ELR (cell line): ENCODE measurements around the gene APOBEC3H.
"Not testable (repeated sequence)": the region's sequence is repeated elsewhere in the genome, so short reads cannot be mapped to it uniquely, and the experiment has no call there.

Experiments
- DNase-seq: peaks from one replicate; pipeline ENCODE4 v3.0.0-alpha.2; 2015; ENCODE audit warnings: low read depth

APOBEC3H gene

DNA sequence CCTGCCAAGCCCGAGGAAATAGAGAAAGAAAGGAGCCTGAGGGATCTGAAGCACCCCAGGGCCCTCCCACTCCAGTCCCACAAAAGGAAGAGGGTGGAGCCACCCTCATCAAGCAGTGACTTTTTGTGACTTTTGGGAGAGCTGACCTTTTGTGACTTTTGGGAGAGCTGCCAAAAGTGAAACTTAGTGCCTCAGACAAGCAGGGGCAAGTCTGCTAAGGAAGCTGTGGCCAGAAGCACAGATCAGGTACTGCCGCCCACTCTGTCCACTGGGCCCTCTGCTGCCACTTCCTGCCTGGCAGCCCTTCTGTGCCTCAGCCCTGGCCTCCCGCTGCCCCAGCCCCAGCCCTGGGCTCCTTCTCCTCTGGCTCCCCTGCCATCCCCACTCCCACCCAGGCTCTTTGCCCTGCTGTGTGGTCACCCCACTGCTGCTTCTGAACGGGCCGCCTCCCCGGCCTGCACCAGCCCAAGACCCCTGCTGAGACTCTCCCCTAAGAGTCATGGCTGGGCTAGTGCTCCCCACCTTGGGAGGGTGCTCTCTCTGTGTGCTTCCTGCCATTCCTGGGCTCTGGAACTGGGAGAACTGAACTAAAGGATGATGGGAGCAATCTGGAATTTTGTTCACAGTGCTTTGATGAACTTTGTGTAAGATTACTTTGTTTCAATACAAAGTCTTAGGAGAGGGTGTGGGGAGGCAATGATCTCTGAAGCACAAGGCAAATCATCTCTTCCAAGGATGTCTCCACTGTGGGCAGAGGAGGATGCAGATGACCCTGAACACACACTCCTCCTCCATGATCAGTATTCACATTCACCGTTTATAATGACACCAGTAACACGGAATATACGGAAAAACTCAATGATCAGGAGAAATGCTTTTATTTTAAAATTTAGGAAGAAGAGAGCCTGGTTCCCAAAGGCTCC is at the start of gene APOBEC3H:
APOBEC3H (plus strand) TSS at position 147 of the 923 bp plus-strand sequence. CDS start 3,035 bp downstream, outside the sequence.
- no peak for DNase-seq

DNA sequence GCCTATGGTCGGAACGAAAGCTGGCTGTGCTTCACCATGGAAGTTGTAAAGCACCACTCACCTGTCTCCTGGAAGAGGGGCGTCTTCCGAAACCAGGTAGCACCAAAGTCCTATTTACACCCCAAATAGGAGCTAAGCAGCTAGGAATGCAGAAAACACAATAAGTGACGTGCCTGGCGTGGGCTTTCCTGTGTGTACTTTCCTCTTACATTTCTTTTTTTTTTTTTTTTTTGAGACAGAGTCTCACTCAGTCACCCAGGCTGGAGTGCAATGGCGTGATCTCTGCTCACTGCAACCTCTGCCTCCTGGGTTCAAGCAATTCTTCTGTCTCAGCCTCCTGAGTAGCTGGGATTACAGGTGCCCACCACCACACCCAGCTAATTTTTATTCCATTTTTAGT is 47.6 kb upstream of the APOBEC3H start:
- DNase-seq: not testable (repeated sequence)

DNA sequence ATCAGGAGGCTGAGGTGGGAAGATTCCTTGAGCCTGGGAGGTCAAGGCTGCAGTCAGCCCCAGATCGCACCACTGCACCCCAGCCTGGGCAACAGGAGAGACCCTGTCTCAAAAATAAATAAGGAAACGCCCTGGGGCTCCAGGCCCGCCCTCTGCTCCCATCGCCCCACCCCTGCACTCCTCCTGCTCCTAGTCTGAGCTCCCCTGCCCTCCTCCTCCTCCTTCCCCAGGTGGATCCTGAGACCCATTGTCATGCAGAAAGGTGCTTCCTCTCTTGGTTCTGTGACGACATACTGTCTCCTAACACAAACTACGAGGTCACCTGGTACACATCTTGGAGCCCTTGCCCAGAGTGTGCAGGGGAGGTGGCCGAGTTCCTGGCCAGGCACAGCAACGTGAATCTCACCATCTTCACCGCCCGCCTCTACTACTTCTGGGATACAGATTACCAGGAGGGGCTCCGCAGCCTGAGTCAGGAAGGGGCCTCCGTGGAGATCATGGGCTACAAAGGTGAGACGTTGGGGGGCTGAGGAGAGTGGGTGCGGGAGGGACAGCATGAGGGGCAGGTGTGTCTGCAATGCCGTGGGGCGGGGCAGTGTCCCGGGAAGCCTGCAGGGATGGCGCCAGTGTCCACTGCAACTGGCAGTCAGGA is 45.1 kb upstream of the APOBEC3H start:
- DNase-seq: not testable (repeated sequence)

- DNase-seq: no peak
Measured at GRCh38 chr22:39055658-39056057, 41.4 kb upstream of the APOBEC3H start.

DNA sequence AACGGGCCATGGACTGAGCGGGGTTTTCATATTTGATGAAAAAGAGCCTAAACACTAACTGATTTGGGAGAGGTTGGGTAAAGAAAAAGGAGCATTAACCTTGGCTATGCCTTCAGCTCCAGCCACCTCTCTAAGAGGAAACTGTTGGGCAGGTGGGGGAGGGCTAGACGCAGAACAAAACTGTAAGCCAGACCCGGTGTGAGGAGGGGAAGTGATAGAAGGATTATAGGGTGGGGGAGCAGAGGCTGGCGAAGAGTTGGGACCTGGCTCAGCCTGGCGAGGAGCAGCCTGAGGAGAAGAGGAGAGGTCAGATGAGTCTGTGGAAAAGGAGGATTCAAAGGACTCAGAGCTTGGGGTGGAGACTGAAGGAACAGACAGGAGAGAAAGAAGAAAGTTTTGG is 35.8 kb upstream of the APOBEC3H start:
- not testable (repeated sequence) for DNase-seq

DNA sequence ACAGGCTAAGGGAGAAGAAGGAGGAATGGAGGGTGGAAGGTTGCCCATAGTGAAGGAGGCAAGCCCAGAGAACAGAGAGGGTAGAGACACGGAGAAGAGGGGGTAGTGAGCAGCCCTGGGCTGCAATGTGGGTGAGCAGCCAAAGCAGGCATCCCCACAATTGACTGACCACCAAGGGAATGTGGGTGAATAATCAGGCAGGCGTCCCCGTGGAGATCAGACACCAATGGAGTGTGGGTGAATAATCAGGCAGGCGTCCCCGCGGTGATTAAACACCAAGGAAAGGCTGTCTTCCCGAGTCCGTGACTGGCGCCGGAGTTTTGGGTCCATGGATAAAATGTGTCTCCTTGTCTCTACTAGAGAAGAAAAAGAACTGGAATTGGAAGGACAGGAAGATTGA is 35.1 kb upstream of the APOBEC3H start:
- not testable (repeated sequence) for DNase-seq

DNA sequence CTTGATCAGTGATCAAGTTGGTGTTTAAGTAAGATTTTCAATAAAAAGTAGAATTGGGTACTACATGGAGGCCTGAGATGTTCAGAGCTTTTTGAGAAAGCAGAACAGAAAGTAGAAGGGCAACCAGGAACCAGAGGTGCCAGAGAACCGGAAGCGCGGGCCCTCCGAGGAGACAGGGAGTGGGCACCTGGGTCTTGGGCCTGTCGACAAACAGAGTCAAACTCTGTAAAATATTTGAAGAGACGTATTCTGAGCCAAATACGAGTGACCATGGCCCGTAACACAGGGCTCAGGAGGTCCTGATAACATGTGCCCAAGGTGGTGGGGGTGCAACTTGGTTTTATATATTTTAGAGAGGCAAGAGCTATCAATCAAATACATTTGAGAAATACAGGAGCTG is 33.1 kb upstream of the APOBEC3H start:
- not testable (repeated sequence) for DNase-seq

DNA sequence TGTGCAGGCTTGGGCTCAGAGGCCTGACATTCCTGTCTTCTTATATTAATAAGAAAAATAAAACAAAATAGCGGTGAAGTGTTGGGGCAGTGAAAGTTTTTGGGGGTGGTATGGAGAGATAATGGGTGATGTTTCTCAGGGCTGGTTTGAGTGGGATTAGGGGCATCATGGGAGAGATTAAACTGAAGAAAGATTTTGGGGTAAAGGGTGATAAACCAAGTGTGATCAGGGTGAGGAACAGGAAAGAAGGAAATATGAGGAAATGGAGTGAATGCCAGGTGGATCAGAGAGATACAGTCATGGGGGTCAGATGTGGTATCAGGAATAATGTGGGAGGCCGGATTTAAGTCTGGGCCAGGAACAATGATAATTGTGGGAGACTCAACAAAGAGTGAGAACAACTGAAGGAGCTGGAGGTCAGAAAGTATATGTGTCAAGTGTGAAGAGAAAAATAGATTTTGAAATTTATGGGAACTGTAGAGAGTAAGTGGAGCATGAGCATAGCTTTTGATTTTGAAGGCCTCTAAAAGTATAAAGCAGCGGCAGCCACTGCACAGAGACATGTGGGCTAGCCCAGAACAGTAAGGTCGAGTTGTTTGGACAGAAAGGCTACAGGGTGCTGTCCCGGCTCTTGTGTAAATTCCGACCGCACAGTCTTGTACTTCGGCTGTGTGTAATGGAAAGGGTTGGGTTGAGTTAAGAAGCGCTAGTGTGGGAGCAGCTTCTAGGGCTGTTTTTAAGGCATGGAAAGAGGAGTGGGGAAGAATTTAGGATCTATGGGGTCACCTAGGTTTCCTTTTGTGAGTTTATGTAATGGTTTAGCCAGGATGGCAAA is 30.4 kb upstream of the APOBEC3H start:
- DNase-seq: not testable (repeated sequence)

- no peak for DNase-seq
Measured at GRCh38 chr22:39068033-39068785, 28.8 kb upstream of the APOBEC3H start.

GRCh38 chr22:39070186-39070585 is 26.9 kb upstream of the APOBEC3H start:
- no peak for DNase-seq

DNA sequence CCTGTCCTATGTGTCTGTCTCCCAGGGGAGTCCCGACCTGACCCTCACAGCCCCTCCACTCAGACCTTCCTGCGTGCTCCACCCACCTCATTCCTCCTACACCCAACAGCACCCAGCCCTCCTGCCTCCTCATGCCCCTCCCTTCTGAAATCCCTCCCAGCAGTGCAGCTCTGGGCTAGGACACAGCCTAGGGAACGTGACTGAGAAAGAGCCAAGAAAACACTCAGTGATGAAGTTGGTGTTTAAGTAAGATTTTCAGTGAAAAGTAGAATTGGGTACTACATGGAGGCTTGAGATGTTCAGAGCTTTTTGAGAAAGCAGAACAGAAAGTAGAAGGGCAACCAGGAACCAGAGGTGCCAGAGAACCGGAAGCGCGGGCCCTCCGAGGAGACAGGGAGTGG is 24.5 kb upstream of the APOBEC3H start:
- not testable (repeated sequence) for DNase-seq

DNA sequence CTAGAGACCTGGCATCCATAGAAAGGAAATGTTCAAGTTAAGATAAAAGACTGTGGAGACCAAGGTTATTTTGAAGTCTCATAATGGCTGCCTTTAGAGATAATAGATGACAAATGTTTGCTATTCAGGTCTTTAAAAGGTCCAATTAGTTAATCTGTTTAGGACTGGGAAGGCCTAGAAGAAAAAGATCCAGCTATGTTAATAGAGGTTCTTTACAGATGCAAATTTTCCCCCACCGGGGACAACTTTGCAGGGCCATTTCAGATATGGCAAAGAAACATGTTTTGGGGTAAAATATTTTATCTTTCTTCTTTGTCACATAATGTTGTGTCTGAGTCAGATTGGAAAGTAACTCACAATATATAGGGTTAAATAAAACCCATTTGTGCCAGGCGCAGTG is 23.1 kb upstream of the APOBEC3H start:
- no peak for DNase-seq

- not testable (repeated sequence) for DNase-seq
Measured at GRCh38 chr22:39076155-39077025, 20.7 kb upstream of the APOBEC3H start.

- DNase-seq: peak; percentile 69
Measured at GRCh38 chr22:39077026-39077840, 19.8 kb upstream of the APOBEC3H start, which contains the start of gene APOBEC3G. Gene APOBEC3G (plus strand): TSS chr22:39077275. CDS start chr22:39077362, 87 bp downstream.

DNA sequence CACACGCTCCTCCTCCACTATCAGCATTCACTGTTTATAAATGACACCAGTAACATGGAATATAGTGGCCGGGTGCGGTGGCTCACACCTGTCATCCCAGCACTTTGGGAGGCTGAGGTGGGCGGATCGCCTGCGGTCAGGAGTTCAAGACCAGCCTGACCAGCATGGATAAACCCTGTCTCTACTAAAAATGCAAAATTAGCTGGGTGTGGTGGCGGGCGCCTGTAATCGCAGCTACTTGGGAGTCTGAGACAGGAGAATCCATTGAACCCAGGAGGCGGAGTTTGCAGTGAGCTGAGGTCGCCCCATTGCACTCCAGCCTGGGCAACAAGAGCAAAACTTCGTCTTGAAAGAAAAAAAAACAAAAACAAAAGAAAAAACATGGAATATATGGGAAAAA is 19.1 kb upstream of the APOBEC3H start:
- DNase-seq: not testable (repeated sequence)

DNA sequence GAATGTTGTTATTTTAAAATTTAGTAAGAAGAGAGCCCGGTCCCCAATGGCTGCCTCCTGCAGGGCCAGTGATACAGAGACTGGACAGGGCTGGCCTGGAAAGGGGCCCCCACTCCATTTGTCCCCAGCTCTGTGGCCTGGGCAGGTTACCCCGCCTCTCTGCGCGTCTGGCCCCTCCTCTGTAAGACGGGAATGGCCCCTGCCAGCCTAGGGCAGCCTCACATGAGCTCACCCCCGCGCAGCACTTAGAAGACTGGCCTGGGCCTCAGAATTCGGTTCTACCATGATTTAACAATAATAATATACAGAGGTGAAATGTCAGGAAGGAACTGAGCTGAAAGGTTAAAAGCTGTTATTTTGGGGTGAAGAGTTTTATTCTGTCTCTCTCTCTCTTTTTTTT is 18.7 kb upstream of the APOBEC3H start:
- no peak for DNase-seq

- not testable (repeated sequence) for DNase-seq
Measured at GRCh38 chr22:39079054-39079637, 17.9 kb upstream of the APOBEC3H start.

DNA sequence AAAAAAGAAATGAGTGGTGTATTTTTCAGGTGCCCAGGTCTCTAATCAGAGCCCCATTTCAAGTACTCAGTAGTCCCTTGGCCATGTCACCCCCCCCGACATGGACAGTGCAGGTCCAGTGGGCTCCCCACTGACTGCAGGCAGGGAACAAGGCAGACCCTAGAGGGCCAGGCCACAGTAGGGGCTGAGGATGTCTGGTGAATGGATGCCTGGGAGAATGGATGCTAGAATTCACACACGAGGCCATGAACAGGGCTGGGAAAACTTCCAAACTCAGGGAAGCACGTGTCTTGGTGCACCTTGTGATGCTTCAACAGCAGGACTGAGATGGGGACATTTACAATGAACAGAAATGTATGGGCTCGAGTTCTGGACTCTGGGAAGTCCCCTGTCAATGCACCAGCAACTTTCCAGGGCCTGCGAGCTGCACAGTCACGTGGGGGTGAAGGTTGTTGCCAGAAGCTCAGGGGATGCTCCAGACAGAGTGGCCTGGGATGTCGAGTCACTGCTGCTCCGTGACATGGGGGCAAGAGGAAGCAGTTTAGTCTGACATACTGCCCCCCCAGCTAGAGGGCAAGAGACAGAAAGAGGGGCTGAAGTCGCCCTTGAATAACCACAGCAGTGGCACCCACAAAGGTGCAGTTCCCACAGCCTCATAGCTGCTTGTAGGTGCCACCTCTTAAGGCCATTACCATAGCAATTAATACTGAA is 16.8 kb upstream of the APOBEC3H start:
- DNase-seq: no peak
